ENCODE measurements around the gene NFIL3.
A peak's percentile ranks its signal among the peaks of the same experiment; 100 is the strongest.
"Not testable (repeated sequence)": the region's sequence is repeated elsewhere in the genome, so short reads cannot be mapped to it uniquely, and the experiment has no call there.

NFIL3 gene

GRCh38 chr9:91393826-91394225 is 29.8 kb downstream of the NFIL3 start:
- DNase-seq, result no peak

DNA sequence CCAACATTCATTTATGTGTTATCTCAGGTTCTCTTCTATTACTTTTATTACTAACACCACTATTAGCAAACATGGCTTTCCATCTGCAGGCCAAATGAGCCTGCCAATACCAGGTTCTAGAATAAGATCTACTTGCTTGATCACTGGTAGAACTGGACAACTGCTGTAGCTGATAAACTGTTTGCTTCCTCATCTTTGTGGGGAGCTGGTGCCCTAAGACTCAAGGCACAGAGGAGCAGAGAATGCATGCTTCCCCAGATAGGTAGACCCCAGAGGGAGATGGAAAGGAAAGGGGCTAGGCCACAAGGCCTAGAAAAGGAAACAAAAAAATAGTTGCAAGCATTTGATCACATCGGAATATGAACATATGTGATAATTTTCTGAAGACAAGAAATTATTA is 31.2 kb downstream of the NFIL3 start:
- no peak for DNase-seq

DNA sequence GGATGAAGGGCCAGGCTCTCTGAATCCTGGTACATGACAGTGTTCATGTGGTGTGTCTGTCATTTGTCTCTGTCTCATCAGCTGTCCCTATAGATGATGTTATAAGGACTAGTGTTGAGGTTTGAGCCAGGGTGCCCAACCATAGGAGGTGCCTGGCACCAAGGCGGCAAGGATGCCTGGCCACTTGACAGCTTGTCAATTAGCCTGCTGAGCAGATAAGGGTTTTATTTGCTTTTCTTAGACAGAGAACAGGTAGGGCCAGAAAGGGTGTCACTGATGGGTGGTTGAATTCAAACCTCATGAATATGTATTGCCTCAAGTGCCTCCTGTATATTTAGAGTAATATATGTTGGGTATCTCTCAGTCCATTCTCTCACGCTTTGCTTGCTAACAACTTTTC is 31.8 kb downstream of the NFIL3 start:
- no peak for DNase-seq

GRCh38 chr9:91391412-91391811 is 32.2 kb downstream of the NFIL3 start:
- DNase-seq, result no peak

DNA sequence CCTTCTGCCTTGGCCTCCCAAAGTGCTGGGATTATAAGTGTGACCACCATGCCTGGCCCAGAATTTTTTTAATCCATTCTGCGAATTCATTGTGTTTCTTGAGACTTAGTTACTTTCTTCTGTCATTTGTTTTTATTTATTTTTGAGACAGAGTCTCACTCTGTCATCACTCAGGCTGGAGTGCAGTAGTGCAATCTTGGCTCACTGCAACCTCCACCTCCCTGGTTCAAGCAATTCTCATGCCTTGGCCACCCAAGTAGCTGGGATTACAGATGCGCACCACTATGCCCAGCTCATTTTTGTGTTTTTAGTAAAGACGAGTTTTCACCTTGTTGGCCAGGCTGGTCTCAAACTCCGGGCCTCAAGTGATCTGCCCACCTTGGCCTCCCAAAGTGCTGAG is 33.9 kb downstream of the NFIL3 start:
- DNase-seq, result not testable (repeated sequence)

- no peak for DNase-seq
Observed at GRCh38 chr9:91386765-91387164, 36.9 kb downstream of the NFIL3 start.

DNA sequence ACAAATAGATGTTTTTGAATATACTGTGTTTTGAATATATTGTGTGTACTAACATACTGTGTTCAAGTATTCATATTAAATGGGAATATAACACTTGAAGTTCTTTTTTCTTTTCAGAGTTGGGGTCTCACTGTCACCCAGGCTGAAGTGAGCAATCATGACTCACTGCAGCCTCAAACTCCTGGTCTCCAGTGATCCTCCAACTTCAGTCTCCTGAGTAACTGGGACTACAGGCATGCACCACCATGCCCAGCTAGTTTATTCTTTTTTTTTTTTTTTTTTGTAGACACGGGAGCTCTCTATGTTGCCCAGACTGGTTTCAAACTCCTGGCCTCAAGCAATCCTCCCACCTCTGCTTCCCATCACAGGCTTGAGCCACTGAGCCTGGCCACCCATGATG is 38.7 kb downstream of the NFIL3 start:
- no peak for DNase-seq

GRCh38 chr9:91383577-91383976 is 40.1 kb downstream of the NFIL3 start:
- DNase-seq, result no peak

- DNase-seq, result no peak
Observed at GRCh38 chr9:91382298-91382697, 41.3 kb downstream of the NFIL3 start.

- no peak for DNase-seq
Observed at GRCh38 chr9:91379426-91379825, 44.2 kb downstream of the NFIL3 start.

- DNase-seq, result no peak
Observed at GRCh38 chr9:91378695-91379127, 44.9 kb downstream of the NFIL3 start.

DNA sequence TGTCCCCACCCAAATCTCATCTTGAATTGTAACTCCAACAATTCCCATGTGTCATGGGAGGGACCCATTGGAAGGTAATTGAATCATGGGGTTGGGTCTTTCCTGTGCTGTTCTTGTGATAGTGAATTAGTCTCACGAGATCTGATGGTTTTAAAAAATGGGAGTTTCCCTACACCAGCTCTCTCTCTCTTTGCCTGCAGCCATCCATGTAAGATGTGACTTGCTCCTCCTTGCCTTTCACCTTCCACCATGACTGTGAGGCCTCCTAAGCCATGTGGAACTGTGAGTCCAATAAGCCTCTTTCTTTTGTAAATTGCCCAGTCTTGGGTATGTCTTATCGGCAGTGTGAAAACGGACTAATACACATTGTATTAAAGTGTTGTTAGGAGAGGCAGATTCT is 45.6 kb downstream of the NFIL3 start:
- DNase-seq, result not testable (repeated sequence)

DNA sequence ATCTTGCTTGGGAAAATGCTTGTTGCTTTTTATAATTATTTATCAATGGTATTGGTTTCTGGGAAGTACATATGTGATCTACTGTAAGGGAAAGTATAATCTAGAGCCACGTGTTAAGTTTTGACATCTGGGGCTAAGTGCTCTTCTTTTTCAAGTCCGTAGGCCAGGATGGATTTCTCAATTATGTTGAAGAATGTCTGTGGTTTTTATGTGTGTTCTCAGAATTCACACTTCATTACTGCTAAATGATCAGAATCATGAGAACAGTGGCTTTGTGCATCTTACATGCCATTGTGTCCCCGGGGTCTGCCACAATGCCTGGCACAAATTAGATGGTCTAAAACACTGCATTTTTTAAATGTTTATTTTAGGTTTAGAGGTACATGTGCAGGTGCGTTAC is 47.4 kb downstream of the NFIL3 start:
- no peak for DNase-seq

DNA sequence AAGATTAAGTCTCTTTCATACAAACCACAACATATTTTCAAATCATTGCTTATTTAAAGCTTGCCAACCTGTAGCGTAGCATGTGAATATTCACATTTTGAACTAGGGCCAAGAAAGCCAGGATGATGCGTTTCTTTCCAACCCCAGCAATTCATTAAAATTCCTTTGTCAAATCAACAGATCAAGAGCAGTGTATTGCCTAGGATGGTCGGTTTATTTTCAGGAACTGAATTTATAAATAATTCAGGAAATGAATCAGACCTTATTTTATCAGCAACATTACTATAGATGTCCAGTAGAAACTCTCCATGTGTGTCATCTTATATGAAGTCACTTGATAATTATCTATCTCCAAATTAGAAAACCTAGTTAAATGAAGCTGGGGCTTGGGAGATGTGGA is 48.7 kb downstream of the NFIL3 start:
- DNase-seq, result no peak

- DNase-seq, result no peak
Observed at GRCh38 chr9:91371894-91372293, 51.7 kb downstream of the NFIL3 start.

- not testable (repeated sequence) for DNase-seq
Observed at GRCh38 chr9:91370006-91370405, 53.6 kb downstream of the NFIL3 start.

DNA sequence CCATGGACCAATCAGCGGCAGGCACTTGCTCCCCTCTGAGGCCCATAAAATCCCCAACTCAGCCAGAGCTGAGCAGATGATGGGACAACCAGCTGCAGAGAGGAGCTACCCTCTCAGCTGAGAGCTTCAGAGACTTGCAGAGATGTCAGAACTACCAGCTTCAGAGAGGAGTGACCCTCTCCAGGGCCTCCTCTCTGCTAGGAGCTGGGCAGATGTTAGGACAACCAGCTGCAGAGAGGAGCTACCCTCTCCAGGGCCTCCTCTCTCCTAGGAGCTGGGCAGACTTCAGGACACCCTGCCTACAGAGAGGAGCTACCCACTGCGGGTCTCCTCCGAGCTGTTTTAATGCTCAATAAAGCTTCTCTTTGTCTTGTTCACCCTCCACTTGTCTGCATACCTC is 58.9 kb downstream of the NFIL3 start:
- no peak for DNase-seq

DNA sequence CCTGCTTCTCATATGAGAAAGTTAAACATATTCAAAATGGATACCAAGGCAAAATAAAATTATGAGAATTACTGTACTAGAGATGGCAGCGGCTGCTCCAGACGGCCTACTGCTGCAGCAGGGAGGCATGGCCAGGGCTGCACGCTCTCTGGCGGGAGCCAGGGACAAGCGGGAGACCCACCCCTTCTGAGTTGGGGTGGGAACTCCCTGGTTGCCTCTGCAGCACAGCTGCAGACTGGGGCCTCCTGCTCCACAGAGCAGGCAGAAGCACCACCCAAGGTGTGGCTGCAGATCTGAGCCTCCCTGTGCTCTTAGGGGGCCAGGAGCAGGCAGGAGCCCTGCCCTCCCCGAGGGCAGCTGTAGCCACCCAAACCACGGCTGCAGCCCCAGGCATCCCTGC is 59.6 kb downstream of the NFIL3 start:
- DNase-seq, result no peak

DNA sequence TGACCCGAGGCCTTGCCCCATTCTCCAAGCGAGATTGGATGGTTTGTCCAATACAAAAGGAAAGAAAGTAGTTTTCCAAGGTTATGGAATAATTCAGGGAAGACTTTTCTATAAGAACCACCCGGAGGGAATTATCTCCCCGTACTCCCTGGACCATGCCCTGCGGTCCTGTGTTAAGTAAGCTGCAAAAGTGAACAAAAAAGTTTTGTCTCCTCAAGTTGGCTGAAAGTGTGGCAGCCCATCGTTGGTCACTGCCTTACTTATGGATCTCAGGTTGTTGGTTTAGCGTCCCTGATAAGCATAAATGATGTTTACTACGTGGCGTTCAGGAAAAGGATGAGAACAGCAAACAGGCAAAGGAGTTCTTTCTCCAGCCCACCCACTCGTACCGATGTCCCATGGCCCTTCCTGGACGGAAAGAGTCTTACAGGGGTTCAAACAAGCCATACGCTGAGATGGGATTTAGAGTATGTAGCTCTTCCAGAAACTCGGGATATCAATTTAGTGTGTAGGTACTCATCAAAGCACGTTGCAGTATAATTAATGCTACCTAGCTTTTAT is 61.5 kb downstream of the NFIL3 start:
- DNase-seq, result peak; percentile 19

- peak; percentile 24 for DNase-seq
Observed at GRCh38 chr9:91361291-91362050, 62.2 kb downstream of the NFIL3 start, which contains the start of gene AUH. TSS of gene AUH (minus strand) at chr9:91361918. CDS start at chr9:91361889, 29 bp downstream.

GRCh38 chr9:91360551-91361290 is 62.9 kb downstream of the NFIL3 start:
- no peak for DNase-seq

DNA sequence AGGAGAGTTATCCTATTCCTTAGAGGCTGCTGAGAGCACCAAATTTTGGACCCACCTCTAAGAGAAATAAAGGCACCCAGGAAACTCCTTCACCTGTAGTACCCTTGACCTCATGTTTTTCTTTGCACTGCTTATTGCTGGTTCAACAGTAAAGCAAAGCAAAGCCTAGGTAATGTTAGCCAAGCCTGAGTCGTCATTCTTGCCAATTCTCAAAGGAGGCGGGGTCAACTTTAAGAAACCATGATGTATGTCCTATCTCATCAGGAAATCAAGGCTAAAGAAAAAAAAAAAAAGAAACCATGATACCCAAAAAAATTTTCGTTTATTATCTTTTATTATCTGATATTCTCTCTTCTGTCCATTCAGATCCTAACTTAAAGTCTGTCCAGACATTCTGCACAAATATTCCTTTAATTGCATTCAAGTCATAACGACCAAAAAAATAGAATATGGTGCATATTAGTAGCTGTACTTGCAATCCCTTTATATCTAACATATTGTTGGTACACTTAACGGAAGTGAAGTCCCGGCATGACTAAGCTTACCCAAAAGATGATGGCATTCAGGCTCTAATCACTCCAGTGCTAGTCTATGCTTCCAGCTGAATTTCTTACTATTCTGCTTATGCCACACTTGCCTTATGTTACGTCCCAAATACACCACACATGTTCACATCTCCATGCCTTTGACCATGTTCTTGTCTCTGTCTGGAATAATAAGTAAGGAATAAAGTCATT is 63.7 kb downstream of the NFIL3 start:
- DNase-seq, result no peak

DNA sequence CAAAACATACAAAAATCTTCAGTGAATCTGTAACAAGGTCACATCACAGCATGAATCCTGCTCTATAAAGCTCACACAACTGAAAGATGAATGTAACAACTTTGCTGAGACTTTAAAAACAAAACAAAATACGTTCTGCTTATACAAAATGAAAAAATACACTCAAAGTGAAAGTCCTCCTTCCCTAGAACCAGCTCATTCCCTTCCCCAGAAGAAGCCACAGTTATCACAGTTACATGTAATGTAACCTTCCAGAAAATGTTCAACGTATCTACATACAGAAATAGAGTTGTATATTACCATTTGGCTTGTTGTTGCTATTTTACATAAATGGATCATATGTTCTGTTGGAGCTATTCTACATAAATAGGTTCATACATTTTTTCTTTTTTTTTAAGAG is 64.5 kb downstream of the NFIL3 start:
- DNase-seq, result no peak
